NCI-H146 (cell line): ENCODE results near the gene WAC.
"Not testable (repeated sequence)": the region's sequence is repeated elsewhere in the genome, so short reads cannot be mapped to it uniquely, and the experiment has no call there.

Source experiments
- DNase-seq: peaks from one replicate; lab custom pipeline; 2025; lab: John Stamatoyannopoulos, UW

Gene WAC

GRCh38 chr10:28612877-28613276, 80.0 kb downstream of the WAC start:
- no peak for DNase-seq

GRCh38 chr10:28616514-28616913, 83.6 kb downstream of the WAC start:
- no peak for DNase-seq

DNA sequence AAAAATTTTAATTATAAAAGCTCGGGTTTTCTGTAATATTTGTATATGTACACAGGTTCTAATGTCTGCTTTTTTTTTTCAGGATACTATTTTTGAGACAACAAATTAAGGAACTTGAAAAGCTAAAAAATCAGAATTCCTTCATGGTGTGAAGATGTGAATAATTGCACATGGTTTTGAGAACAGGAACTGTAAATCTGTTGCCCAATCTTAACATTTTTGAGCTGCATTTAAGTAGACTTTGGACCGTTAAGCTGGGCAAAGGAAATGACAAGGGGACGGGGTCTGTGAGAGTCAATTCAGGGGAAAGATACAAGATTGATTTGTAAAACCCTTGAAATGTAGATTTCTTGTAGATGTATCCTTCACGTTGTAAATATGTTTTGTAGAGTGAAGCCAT, 86.5 kb downstream of the WAC start:
- DNase-seq = no peak

DNA sequence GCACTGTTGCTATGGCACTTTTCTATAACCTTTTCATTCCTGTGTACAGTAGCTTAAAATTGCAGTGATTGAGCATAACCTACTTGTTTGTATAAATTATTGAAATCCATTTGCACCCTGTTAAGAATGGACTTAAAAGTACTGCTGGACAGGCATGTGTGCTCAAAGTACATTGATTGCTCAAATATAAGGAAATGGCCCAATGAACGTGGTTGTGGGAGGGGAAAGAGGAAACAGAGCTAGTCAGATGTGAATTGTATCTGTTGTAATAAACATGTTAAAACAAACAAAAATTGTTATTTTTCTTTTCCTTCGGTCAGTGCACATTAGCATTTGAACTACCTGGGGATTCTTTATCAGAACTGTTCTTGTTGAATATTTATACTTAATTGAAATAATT, 87.3 kb downstream of the WAC start:
- no peak for DNase-seq

GRCh38 chr10:28623483-28623882, 90.6 kb downstream of the WAC start:
- DNase-seq = no peak

GRCh38 chr10:28624351-28624750, 91.4 kb downstream of the WAC start:
- DNase-seq = no peak

GRCh38 chr10:28627102-28627501, 94.2 kb downstream of the WAC start:
- DNase-seq = no peak

GRCh38 chr10:28628184-28628893, 95.4 kb downstream of the WAC start:
- DNase-seq = peak; percentile 68

DNA sequence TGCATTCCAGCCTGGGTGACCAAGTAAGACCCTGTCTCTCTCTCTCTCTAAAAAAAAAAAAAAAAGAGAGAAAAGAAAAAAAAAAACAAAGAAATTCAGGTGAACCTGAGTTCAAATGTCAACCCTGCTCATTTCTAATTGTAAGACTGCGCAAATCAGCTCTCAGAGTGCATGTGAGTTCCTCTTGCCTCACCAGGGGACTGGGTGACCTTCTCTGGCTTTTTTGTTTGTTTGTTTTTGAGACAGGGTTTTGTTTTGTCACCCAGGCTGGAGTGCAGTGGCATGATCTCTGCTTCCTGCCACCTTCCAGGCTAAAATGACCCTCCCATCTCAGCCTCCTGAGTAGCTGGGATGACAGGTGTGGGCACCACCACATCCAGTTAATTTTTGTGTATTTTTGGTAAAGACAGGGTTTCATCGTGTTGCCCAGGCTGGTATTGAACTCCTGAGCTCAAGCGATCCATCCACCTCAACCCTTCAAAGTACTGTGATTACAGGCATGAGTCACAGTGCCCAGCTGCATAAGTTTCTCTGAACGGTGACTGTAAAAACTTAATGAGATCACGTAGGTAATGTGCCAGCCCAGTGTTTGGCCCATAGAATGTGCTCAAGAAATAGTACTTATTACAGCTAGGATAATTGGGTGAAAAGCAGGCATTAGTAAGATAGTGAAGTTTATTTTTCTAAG, 99.1 kb downstream of the WAC start:
- DNase-seq = no peak

GRCh38 chr10:28632584-28632945, 99.6 kb downstream of the WAC start:
- DNase-seq = no peak

DNA sequence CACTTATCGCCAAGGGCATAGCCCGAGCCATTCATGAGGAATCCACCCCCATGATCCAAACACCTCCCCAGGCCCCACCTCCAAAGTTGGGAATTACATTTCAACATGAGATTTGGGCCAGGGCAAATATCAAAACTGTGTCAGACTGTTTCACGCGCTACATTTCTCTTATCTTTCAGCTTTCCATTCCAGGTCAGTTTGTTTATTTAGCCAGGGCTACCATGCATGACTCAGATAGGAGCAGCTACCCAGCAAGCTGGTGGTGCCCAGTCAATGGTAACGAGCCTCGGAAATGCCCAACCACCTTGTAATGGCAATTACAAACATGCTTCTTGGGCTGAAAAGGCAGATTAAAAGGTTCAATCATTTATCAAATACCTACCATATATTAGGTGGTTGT, 100.8 kb downstream of the WAC start:
- DNase-seq = no peak

GRCh38 chr10:28637346-28637745, 104.4 kb downstream of the WAC start:
- no peak for DNase-seq

DNA sequence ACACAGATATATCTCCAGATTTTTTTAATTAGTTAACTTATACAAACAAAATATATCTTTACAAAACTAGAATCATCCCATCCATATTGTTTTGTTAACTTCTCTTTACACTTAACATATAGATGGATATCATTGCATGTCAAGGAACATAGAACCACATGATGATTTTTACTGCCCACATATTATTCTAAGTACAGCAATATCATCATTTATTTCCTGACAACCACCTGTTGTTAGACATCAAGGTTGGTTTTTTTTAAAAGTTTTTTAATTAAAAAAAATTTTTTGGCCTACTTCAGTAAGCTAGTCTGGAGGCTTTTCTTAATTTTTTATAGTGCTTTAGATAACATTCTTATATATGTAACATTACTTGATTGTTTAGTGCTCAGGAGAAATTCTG, 105.5 kb downstream of the WAC start:
- DNase-seq = no peak

- DNase-seq = no peak
Observed at GRCh38 chr10:28640551-28640950, 107.6 kb downstream of the WAC start.

- no peak for DNase-seq
Observed at GRCh38 chr10:28644647-28645046, 111.7 kb downstream of the WAC start.

DNA sequence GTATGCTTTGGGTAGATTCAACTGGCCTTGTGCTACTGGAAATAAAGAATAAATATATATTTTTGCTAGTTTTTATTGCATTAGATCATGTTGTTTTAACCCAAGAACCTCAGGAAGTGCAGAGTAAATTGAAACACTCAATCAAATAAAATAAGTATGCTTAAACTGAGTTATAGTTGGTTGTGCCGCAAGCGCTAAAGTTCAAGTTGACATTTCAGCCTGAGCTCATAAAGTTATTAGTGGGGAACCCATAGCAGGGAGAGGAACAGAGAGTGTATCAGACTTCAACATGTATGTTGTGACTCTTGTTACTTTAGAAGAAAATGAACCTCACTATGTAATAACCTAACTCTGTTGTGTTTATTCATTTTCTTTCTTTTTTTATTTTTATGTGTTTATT, 119.2 kb downstream of the WAC start:
- DNase-seq = no peak

DNA sequence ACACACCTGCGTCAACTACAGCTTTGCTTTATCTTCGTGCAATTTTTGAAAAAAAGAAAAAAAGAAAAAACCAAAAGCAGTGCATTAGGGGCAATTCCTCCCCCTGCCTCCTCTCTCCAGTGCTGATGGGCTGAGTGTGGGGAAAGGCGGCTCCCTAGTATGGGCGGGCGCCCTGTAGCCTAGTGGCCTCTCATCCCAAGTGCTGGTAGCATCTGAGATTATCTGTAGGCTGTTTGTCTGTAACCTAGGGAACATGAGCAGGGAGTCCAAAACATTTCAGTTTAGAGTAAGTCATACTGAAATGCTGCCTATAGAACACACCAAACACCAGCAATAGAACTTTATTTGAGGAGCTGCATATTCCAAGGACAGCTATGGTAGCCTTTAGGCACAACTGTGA, 119.8 kb downstream of the WAC start:
- no peak for DNase-seq

DNA sequence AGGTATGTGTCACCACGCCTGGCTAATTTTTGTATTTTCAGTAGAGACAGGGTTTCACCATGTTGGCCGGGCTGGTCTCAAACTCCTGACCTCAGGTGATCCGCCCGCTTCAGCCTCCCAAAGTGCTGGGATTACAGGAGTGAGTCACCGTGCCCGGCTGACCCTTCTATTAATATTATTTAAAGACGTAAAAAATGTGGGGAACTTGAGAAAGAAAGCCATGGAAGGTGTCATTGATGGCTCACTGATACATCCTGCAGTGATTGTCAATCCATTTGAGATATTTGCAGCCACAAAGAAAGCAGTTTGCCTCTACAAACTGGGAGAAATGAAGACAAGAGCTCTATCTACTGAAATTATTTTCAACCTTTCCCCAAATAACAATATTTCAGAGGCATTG, 125.9 kb downstream of the WAC start:
- not testable (repeated sequence) for DNase-seq

GRCh38 chr10:28661035-28661434, 128.1 kb downstream of the WAC start:
- DNase-seq = no peak

DNA sequence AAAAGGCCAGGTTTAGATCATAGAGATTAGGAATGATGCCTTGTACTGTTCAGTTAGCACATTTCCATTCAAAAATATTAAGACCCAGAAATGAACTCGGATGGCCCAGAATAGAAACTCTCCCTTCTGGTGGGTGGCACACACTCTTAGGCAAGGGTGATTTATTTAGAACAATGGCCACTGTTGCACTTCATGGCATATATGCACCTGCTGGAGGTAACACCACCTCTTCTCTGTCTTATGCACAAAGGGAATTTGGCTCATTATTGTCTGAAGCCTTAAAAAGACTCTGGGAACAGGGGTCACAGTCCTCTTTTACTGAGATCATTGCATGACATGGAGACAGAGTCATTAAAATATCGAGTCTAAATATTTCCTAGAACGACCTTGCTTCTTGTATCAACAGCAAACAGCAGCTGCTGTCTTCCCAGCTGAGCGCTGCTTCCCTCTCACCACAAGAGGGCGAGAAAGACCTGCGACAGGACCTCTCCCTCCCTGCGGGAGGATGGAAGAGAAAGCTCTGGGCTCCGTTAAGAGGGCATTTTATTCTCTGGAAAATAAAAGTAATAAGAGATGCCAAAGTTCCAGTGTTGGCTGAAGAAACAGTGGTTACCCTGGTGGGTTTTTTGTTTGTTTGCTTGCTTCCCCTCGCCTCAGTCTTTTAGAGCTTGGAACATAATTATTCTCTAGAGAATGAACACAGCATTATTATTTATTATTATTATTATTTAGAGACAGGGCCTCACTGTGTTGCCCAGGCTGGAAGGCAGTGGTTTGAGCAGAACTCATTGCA, 130.9 kb downstream of the WAC start:
- peak; percentile 81 for DNase-seq

- DNase-seq = no peak
Observed at GRCh38 chr10:28664369-28664740, 131.4 kb downstream of the WAC start.

DNA sequence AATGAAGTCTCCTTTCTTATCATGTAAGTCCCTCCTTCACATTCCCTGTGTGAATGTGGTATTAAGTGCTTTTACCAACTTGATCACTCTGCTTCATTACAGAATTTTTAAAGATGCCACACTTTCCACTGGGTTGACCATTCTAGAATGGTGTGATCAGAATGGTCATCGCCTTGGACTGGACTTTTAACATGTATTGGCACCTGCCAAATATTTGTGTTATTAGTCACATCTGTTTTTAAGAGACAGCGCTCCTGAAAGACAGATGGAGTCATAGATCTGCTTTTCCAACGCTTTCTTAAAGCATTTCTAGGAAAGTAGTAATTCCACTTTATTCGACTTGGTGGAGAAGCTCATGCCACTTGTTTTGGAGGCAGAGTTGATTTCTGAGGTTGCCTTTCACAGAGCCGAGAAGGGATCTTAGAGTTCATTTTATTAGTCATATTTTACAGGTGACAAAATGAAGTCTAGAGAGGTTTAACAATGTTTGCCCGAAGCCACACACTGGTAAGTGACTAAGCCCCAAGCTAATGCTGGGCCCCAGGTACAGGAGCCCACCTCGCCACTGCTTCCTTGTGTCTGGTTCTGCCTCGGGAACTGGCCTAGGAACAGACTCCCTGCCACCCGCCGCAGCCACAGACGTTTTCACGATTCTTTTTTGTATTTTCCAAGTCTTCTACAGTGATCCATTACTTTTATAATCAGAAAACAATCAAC, 134.0 kb downstream of the WAC start:
- DNase-seq = no peak
